NCI-H82 (cell line): ENCODE results near the gene LIMK1.
"Not testable (repeated sequence)": the region's sequence is repeated elsewhere in the genome, so short reads cannot be mapped to it uniquely, and the experiment has no call there.

Experiments used
- DNase-seq: peaks from one replicate; lab custom pipeline; 2025; lab: John Stamatoyannopoulos, UW

LIMK1 gene

DNA sequence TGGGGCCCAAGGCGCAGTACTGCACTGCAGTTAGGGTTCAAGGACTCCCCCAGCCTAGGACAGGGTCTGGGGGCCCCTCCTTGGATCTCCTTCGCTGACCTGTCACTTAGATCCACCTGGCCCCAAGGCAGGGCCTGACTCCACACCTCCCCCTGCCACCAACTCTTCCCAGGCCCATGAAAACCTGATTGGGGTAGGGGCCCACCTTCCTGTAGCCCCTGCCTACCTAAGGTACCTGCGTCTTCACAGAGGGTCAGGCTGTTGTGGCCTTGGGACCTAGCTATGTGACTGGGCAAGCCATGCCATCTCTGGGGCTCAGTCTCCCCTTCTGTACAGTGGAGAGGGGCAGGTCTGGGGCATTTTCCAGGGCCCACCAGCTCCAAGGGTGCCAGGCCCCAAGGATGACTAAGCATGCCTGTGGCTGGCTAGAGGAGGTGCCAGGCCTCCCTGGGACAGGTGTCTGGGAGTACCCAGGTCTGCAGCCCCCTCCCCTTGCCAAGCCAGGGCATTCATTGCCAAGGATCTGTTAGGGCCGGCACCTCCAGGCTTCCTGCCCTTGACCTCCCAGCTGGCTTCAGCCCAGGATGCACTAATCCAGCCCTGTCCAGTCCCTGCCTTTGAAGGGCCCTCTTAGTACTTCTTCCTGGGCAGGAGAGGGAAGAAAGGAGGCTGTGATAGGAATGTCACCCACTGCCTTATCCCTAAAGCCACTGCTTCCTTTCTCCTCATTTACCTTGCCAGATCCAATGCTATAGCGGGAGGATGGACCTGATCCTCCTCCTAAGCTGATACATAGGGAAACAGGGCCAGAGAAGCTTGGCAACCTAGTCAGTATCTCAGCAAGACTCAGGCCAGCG is 1.3 kb downstream of the LIMK1 start:
- no peak for DNase-seq

DNA sequence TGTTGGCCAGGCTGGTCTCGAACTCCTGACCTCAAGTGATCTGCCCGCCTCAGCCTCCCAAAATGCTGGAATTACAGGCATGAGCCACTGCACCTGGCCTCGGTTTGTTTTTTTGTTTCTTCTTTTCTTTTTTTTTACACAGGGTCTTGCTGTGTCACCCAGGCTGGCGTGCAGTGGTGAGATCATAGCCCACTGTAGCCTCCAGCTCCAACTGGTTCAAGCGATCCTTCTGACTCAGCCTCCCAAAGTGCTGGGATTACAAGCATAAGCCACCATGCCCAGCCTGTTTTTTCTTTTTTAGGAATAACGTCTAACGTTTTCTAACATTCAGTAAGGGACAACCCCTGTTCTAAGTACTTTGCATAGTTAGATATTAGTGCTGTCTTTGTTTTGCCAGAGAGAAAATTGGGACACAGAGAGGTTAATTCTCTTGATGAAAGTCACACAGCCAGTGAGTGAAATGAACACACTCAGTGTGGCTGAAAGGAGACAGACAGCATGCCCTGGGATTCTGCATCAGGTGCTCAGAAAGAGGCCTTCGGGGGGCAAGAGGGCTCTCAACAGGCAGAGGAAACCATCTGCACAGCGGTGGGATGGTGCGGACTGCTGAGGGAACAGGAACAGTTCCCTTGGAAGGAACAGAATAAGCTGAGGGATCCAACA is 4.3 kb downstream of the LIMK1 start:
- no peak for DNase-seq

DNA sequence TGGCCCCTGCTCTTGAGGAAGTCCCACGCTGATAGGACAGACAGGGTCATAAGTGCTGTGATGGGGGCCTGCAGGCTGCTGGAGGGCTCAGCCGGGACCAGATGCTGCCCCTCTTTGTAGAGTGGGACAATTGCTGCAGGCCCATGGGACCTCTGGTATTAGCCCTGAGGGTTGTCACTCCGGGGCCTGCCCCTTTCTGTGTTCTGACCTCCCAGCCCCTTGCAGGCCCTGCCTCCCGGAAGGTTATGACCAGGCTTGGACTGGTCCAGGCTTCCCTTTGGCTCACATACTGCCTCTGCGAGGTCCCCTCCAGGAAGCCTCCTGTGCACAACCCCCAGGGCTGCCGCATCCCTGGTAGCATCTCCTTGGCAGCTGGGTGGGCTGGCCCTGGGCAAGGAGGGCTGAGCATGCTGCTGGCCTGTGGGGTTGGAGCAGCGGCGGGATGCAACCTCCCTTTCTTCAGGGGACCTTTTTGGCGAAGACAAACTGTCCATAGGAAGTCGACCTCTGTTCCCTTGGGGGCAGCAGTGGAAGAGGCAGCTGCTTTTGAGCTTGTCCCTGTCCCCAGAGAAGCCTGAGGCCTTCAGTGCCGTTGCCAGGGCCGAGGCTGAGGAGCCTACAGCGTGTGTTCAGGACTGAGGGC is 8.8 kb downstream of the LIMK1 start:
- no peak for DNase-seq

DNA sequence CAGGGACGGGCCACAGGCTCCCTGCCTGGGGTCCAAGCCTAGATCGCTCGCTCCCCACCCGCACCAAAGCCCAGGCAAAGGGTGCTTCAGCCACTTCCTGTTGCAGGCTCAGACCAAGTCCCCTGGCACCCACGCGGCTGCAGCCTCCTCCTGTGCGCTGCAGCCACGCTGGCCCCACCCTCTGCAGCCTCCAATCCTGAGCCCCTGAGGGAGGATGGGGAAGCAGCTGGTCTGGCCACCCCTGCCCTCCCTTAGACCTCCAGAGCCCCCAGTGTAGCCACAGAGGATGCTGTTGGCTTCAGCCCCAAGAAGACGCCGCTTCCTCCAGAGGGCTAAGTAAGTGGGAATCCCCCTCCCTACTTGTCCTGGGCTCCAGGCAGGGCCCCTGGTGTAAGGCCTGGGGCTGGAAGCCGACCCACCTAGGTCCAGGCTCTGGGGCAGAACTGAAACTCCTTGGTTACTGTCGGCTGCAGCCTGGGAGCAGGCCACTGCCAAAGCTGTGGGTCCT is 9.4 kb downstream of the LIMK1 start:
- DNase-seq = no peak

DNA sequence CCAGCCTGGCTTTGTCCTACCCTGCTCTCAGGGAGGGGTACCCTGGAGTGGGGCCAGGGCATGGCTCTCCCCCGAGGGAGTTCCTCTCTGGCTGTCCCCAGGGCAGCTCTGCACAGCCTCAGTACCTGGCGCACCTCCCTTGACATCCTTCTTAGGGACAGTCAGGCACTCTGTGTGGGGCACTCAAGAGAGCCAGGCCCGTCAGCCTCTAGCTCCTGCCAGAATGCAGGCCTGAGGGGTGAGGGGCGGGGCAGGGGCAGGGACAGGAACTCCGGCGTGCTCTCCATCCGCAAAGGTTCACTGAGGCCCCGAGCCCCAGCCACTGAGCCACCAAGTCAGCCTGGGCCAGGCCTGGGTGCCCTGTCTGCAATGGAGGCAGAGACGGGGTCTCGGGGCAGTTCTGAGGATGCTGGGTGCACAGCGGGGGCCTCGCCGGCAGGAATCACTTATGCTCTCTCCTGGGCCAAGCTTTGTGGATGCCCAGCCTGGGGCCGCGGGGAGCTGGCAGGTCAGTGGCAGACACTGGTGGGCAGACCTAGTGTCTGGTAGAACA is 10.1 kb downstream of the LIMK1 start:
- DNase-seq = no peak

DNA sequence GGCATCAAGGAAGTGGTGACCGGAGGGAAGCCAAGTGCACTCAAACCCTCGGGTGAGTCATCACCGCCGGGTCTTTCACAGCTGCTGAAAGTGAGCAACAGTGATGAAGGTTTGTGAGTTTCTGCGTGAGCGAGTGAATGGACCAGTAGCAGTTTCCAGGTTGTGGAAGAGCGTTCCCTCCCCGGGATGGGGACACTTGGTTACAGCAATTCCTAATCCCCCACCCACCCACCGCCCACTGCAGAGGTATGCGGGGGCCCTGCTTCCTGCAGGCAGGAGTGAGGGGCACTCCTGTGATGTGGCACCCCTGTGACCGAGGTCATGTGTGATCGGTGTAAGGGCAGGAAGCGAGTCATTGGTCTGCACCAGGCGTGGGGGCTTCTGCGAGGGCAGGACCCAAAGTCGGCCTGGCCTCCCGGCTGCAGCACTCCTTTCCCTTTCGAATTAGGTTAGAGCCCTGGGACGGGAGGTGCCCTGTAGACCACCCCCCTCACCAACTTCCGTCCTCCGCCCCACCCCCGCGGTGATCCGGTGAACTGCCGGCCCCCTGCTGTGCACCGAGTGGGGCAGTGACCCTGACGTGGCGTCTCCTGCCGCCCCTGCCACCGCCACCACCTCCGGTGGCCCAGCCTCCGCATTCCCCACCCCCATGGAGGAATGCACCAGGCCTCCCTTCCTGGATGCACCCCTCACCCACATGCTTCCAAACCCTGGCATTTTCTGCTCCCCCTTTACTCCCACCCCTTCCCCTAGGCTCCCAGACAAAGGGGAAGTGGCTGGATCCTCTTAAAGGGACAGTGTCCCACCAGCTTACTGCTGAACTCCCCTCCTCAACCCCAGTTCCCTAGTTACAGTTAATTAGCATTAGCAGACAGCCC is 10.9 kb downstream of the LIMK1 start:
- DNase-seq = no peak

DNA sequence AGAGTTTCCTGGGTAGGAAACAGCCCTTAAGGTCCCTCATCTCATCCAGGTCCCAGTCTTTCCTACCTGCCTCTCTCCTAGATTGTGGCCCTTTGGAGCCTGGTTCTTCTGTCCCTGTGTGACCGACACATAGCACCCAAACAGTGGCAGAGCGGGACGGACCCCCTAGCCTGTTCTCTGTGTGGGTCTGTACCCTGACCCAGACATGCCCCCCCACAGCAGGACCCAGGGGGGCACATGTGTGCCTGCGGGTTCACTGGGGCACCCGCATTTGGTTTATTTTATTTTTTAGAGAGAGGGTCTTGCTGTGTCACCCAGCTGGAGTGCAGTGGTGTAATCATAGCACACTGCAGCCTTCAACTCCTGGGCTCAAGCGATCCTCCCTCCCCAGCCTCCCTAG is 11.5 kb downstream of the LIMK1 start:
- no peak for DNase-seq

DNA sequence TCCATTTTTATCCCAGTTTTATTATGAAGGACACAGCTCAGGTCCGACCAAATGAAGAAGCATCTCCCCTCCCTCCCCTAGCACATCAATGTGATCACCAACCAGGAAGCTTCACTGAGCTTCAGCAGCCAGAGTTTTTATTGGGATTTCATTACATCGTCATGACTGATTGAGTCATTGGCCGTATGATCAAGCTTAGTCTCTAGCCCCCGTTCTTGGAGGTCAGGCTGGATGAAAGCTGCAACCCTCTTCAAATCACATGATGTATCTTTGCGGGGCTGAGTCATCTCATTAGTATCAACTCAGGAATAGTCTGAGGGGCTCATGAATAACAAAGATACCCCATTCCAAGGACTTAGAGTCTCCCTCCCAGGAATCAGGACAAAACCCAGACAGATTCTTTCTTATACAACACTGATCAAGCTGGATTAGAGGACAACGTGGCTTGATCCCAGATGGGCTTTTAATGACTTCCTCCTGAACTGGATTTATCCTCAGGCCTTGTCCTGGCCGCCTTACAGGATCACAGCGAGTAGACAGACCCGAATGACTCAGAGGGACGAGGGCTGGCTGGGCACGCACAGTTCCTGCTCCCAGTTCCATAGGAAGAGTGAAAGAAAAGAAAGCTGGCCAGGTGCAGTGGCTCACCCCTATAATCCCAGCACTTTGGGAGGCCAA is 14.5 kb downstream of the LIMK1 start:
- peak; percentile 77 for DNase-seq

DNA sequence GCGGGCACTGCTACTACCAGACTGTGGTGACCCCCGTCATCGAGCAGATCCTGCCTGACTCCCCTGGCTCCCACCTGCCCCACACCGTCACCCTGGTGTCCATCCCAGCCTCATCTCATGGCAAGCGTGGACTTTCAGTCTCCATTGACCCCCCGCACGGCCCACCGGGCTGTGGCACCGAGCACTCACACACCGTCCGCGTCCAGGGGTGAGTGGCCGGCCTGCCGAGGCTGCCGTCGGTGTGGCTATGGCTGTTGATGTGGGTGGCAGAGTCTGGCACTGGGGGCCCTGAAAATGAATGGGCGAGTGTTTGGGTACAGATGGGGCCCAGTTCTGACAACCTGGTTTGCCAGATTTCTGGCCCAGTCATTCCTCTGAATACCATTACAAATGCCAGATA is 15.4 kb downstream of the LIMK1 start:
- DNase-seq = no peak

DNA sequence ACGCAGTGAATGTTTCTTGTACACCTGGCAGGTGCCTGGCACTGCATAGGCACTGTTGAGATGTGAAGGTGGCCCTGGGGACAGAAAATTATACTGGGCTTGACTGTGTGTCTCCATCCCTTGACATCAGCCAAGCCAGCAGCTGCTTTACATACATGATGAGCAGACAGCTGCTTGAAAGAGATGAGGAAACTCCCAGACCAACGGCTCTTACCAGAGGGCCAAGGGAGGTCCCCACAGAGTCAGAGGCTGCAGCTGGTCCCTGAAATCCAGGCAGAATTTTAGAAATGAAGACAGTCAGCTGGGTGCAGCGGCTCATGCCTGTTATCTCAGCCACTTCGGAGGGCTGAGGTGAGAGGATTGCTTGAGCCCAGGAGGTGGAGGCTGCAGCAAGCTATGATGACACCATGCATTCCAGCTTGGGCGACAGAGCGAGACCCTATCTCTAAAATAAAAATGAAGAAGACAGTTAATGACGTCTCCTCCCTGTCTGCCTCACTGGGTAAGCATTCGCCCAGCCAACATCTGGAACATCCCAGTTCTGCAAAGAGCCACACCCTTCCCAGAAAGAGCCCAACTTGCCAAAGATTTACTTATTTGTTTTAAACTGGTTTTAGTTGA is 17.6 kb downstream of the LIMK1 start:
- no peak for DNase-seq

DNA sequence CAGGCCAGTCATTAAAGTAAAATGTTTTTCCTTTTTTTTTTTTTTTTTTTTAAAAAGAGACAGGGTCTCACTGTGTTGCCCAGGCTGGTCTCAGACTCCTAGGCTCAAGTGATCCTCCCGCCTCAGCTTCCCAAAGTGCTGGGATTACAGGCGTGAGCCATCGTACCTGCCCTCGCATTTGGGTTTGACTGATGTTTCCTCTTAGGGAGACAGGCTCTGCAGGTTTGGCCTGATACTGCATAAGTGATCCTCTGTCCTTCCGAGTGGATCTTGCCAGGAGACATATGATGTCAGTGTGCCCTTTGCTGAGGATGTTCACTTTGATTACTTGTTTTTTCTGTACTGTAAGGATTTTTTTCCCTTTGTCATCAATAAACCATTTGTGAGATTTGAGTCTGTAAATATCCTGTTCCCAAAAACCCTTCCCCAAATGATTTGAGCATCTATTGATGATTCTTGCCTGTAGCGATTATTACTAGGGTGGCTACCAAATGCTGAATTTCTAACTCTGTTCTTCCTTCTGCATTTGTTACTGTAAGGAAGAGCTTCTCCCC is 19.7 kb downstream of the LIMK1 start:
- no peak for DNase-seq

DNA sequence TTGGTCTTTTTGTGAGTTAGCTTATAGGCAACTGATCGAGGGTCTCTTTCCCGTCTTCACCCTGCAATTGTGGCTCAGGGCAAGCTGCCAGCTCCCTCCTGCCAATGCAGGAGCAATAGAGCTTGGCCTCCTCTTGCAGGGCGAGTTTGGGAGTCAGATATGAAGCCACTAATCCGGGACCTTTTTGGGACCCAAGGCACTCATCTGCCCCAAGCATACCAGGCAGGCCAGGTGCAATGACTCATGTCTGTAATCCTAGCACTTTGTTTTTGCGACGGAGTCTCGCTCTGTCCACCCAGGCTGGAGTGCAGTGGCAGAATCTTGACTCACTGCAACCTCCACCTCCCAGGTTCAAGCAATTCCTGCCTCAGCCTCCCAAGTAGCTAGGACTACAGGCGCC is 21.1 kb downstream of the LIMK1 start:
- DNase-seq = no peak

DNA sequence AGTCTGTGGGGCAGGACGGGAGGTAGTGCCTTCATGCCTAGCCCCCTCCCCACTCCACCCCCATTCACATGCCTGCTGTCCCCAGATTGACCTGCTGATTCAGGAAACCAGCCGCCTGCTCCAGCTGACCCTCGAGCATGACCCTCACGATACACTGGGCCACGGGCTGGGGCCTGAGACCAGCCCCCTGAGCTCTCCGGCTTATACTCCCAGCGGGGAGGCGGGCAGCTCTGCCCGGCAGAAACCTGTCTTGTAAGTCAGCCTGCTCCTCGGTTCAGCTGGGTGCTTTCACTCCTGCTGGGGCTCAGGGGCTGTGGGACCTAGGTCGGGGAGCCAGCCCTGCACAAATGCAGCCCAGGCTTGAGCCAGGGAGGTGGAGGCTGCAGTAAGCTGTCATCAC is 22.4 kb downstream of the LIMK1 start:
- no peak for DNase-seq

DNA sequence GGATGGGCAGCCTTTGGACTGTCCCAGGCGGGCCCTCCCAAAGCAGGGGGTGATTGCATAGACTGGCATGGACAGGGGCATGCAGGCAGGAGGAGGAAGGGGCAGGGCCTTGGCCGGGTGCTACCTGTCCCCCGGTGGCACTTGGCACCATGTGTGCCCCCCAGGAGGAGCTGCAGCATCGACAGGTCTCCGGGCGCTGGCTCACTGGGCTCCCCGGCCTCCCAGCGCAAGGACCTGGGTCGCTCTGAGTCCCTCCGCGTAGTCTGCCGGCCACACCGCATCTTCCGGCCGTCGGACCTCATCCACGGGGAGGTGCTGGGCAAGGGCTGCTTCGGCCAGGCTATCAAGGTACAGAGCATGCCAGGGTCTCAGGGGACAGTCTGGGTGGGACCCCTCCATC is 23.2 kb downstream of the LIMK1 start:
- no peak for DNase-seq

DNA sequence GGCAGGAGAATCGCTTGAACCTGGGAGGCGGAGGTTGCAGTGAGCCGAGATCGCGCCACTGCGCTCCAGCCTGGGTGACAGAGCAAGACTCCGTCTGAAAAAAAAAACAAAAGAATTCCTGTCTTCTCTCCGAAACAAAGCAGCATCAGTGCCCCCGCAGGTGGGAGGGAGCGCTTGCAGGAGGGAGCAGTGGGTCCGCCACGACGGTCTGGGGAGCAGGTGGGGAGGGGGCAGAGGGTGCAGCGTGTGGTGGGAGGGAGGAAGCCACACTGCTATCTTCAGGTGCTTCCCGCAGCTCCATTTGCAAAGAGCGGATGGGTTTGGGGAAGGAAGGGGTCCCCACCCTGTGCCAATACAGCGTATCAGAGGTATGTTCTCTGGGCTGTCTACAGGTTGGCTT is 31.7 kb downstream of the LIMK1 start:
- DNase-seq = no peak

DNA sequence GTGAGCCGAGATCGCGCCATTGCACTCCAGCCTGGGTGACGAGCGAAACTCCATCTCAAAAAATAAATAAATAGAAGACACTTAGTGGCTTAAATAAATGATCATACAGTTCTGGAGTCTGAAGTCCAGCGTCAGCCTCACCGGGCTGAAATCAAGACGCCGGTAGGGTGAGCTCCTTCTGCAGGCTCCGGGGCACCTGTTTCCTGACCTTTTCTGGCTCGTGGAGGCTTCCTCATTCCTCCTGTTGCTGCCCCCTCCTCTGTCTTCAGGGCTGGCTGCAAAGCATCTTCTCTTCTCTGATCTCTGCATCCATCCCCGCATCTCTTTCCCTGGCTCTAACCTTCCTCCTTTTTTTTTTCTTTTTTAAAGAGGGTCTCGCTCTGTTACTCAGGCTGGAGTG is 32.8 kb downstream of the LIMK1 start:
- no peak for DNase-seq

DNA sequence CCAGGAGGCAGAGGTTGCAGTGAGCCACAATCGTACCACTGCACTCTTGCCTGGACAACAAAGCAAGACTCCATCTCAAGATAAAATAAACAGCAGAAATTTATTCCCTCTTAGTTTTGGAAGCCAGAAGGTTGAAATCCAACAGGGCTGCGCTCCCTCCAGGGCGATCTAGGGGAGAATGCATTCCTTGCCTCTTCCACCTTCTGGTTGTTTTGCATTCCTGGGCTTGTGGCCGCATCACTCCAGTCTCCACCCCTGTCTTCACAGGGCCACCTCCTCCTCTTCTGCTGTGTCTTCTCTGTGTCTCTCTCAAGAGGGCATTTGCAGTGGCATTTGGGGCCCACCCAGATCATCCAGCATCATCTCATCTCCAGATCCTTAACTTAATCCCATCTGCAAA is 36.2 kb downstream of the LIMK1 start:
- no peak for DNase-seq

DNA sequence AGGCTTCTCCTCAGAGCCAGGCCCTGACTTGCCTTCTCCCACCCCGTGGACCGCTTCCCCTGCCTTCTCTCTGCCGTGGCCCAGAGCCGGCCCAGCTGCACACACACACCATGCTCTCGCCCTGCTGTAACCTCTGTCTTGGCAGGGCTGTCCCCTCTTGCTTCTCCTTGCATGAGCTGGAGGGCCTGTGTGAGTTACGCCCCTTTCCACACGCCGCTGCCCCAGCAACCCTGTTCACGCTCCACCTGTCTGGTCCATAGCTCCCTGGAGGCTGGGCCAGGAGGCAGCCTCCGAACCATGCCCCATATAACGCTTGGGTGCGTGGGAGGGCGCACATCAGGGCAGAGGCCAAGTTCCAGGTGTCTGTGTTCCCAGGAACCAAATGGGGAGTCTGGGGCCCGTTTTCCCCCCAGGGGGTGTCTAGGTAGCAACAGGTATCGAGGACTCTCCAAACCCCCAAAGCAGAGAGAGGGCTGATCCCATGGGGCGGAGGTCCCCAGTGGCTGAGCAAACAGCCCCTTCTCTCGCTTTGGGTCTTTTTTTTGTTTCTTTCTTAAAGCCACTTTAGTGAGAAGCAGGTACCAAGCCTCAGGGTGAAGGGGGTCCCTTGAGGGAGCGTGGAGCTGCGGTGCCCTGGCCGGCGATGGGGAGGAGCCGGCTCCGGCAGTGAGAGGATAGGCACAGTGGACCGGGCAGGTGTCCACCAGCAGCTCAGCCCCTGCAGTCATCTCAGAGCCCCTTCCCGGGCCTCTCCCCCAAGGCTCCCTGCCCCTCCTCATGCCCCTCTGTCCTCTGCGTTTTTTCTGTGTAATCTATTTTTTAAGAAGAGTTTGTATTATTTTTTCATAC is 38.0 kb downstream of the LIMK1 start:
- no peak for DNase-seq

DNA sequence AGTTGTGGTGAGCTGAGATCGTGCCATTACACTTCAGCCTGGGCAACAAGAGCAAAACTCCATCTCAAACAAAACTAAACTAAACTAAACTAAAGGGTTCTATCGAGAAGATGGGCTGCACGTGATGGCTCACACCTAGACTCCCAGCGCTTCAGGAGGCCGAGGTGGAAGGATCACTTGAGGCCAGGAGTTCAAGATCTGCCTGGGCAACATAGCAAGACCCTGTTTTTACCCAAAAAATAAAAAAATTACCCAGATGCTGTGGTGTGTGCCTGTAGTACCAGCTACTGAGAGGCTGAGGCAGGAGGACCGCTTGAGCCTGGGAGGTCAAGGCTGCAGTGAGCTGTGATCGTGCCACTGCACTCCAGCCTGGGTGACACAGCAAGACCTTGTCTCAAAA is 40.3 kb downstream of the LIMK1 start:
- DNase-seq = not testable (repeated sequence)
